Lower leg skin (tissue), 4 donors: ENCODE results near the gene NDUFS1. TPM values are rescaled to one million over a fixed set of nuclear protein-coding genes. Genes with fewer than 3 reads are reported as not detected.
"Not testable (repeated sequence)": the region's sequence is repeated elsewhere in the genome, so short reads cannot be mapped to it uniquely, and the experiment has no call there.

Experiments used
- DNase-seq, 2 donors: peaks; one replicate each; pipeline ENCODE4 v3.0.0-alpha.2; 2019; ENCODE audit warnings: low spot score in 2 of 2
- H3K4me3 ChIP-seq: fragments of 200-600 bp; sonication (generic); 2 replicates; pipeline ENCODE4 v1.5.1; 2017; ENCODE audit warnings: mild to moderate bottlenecking, low read depth; ENCODE audit not compliant: poor library complexity, severe bottlenecking
- POLR2A ChIP-seq, 2 donors: fragments of 450-650 bp; IDR thresholded peaks; one replicate each; pipeline ENCODE4 v1.6.1; 2016 to 2017; ENCODE audit warnings: antibody characterized with exemption in 2 of 2, mild to moderate bottlenecking in 1 of 2, moderate library complexity in 1 of 2
- WGBS, 2 donors: methylation state at CpG; one replicate each; pipeline ENCODE4 v1.1.5; 2018; 5-methylcytosine and 5-hydroxymethylcytosine counted together
- intact Hi-C: fragments of 100-400 bp; cut with DNase I; formaldehyde crosslinking; loops from one replicate; pipeline ENCODE4 v1.15.0; 2023; ENCODE audit warnings: low total_unique reads
- total RNA-seq, 4 donors: library from RNA; depleted of rRNA; stranded (reverse); fragments of >200 nt; gene quantifications; one replicate each; pipeline ENCODE4 v1.1.0, GENCODE V29; 2016
- TF ChIP-seq, protein P1 (sequence below), 3 donors: fragments of 450-650 bp; IDR thresholded peaks; one replicate each; pipeline ENCODE4 v1.5.1; 2016; ENCODE audit warnings: antibody characterized with exemption in 3 of 3, mild to moderate bottlenecking in 3 of 3, moderate library complexity in 2 of 3

NDUFS1 gene
- total RNA-seq: 100 to 1,000 TPM in 1 of 4 donors, 10 to 100 TPM in 3; 62.5 to 105 (median 79.9) TPM

DNA sequence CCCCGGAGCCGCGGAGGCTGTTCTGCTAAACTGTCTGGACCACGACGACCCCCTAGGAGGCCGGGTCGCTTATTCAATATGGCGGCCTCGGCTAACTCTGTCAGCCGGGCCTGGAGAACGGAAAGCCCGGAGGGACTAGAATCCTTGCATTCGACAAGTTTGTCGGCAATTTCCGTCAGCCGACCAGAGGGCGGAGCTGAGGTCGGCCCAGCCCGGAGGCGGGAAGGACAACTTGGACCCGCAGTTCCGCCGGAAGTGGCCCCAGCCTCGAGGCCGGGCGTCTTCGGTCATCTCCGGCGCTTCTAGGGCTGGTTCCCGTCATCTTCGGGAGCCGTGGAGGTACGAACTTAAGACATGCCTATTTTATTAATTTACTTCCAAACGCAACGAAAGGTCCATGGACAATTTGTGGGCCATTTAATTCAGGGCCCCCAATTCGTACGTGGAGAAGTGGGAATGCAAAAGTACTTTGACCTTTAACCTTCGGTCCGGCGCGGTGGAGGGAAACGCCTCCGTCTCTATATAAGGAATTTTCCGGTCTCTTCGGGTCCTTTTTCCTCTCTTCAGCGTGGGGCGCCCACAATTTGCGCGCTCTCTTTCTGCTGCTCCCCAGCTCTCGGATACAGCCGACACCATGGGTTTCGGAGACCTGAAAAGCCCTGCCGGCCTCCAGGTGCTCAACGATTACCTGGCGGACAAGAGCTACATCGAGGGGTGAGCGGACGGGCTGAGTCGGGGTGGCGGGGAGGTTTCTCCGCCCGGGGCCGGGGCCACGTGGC is at the start of gene NDUFS1, which contains the start of gene EEF1B2:
Gene NDUFS1, minus strand, starts transcription at position 99 of the 779 bp plus-strand sequence. CDS start 5,766 bp downstream, outside the sequence.
Gene EEF1B2, plus strand, starts transcription at position 550 of the 779 bp plus-strand sequence. Its CDS starts 85 bp downstream, at position 635.
- H3K4me3 ChIP-seq: peak within 1 kb of the TSS; percentile 74
- 0% methylated on average over 51 to 64 of the region's 64 CpGs for WGBS, 2 donors
- intact Hi-C loops: loop anchor here (5.0 kb wide), 1 partner anchor 98 kb away; no protein-coding TSS in a partner anchor
- TF ChIP-seq POLR2A (IDR thresholded peaks at IDR 0.05): peak in 1 of 2 donors; percentile 26
- TF ChIP-seq, protein P1, sequence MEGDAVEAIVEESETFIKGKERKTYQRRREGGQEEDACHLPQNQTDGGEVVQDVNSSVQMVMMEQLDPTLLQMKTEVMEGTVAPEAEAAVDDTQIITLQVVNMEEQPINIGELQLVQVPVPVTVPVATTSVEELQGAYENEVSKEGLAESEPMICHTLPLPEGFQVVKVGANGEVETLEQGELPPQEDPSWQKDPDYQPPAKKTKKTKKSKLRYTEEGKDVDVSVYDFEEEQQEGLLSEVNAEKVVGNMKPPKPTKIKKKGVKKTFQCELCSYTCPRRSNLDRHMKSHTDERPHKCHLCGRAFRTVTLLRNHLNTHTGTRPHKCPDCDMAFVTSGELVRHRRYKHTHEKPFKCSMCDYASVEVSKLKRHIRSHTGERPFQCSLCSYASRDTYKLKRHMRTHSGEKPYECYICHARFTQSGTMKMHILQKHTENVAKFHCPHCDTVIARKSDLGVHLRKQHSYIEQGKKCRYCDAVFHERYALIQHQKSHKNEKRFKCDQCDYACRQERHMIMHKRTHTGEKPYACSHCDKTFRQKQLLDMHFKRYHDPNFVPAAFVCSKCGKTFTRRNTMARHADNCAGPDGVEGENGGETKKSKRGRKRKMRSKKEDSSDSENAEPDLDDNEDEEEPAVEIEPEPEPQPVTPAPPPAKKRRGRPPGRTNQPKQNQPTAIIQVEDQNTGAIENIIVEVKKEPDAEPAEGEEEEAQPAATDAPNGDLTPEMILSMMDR (IDR thresholded peaks at IDR 0.05): no peak
- DNase-seq: peak; percentile 96 to 99

DNA sequence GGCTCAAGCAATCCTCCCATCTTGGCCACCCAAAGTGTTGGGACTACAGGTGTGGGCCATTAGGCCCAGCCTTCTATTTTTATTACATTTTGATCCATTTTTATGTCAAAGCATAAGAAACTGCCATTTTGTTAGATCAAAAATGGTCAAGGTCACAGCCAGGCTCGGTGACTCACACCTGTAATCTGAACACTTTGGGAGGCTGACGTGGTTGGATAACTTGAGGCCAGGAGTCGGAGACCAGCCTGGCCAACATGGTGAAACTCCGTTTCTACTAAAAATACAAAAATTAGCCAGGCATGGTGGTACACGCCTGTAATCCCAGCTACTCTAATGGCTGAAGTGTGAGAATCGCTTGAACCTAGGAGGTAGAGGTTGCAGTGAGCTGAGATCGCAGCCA is 49.7 kb upstream of the NDUFS1 start:
- DNase-seq: no peak
- WGBS, 2 donors: 87 to 91% methylated on average over 7 of the region's 7 CpGs
- TF ChIP-seq, protein P1 (IDR thresholded peaks at IDR 0.05): no peak
- TF ChIP-seq POLR2A (IDR thresholded peaks at IDR 0.05): no peak
- intact Hi-C loops: no loop called here
- H3K4me3 ChIP-seq: no peak overlapping the region

DNA sequence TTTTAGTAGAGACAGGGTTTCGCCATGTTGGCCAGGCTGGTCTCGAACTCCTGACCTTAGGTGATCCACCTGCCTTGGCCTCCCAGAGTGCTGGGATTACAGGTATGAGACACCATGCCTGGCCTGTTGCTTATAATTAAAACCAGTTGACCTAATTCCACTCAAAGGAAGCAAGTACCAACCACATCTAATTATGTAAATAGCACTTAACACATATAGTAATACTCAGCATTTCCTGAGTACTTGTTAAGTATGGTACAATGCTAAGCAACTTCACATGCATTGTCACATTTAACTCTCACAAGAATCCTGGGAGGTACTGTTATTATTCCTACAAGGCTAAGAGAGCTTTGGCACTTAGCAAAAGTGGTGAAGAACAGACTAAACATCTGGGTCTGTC is 48.1 kb upstream of the NDUFS1 start:
- DNase-seq, H3K4me3 ChIP-seq, intact Hi-C loops: not testable (repeated sequence)
- WGBS, 2 donors: 82 to 87% methylated on average over 2 of the region's 2 CpGs

DNA sequence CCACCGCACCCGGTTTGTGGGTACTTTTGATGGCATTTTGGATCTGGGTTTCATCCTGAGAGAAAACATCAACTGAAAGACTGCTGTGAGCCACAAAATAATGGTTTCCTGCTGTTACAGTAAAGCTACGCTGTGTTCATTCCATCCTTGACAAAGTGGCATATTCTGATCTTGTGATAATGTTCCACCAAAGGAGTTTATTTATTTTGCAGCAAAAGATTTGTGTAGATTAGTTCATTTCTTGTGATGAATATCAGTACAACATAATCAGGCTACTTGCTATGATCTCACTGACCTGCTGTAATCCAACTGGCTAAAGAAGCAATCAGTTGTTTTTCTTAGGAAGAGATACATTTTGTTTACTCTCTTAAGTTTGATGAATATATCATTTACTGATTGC is 45.5 kb upstream of the NDUFS1 start:
- TF ChIP-seq, protein P1 (IDR thresholded peaks at IDR 0.05): no peak
- no peak for TF ChIP-seq POLR2A (IDR thresholded peaks at IDR 0.05)
- H3K4me3 ChIP-seq: no peak overlapping the region
- DNase-seq: no peak
- 49 to 67% methylated on average over 3 of the region's 3 CpGs for WGBS, 2 donors
- intact Hi-C loops: no loop called here

DNA sequence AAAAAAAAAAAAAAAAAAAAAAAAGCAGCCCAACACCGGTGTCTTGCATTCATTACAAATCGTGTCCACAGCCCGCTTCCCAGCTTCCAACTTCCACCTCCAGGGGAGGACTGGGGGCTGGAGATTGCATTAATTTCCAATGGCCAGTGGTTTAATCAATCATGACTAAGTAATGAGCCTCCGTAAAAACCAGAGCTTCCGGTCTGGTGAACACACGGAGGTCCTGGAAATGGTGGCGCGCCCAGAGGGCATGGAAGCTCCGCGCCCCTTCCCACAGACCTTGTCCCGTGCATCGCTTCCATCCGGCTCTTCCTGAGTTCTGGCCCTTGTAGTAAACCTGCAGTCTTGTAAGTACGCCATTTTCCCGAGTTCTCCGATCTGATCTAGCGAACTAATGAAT is 44.1 kb upstream of the NDUFS1 start:
- intact Hi-C loops: no loop called here
- H3K4me3 ChIP-seq: no peak overlapping the region
- no peak for TF ChIP-seq POLR2A (IDR thresholded peaks at IDR 0.05)
- TF ChIP-seq, protein P1 (IDR thresholded peaks at IDR 0.05): no peak
- DNase-seq: no peak
- WGBS, 2 donors: 92 to 96% methylated on average over 17 of the region's 17 CpGs

DNA sequence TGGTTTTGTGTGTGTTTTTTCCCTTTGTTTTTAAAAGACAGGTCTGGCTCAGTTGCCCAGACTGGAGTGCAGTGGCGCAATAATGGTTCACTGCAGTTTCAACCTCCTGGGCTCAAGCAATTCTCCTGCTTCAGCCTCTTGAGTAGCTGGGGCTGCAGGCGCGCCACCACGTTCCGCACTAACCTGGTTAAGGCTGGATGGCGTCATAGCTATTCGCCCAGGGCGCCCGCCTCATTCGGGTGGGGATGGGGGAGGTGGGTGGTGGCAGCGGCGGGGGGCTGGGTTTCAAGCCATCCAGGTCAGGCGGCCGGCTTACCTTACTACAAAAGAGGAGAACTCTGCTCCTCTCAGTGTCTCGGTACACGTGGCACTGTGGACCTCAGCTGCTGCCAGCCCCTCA is 43.2 kb upstream of the NDUFS1 start:
- intact Hi-C loops: no loop called here
- no peak overlapping the region for H3K4me3 ChIP-seq
- WGBS, 2 donors: 79 to 91% methylated on average over 16 of the region's 16 CpGs
- TF ChIP-seq, protein P1 (IDR thresholded peaks at IDR 0.05): no peak
- TF ChIP-seq POLR2A (IDR thresholded peaks at IDR 0.05): no peak
- no peak for DNase-seq
